Superior temporal gyrus (tissue), 1 donor: Measurements from ENCODE around the gene MUC20.
"Not testable (repeated sequence)": the region's sequence is repeated elsewhere in the genome, so short reads cannot be mapped to it uniquely, and the experiment has no call there.

ENCODE experiments used
- DNase-seq: peaks from one replicate; pipeline ENCODE4 v3.0.0-alpha.2; 2016; ENCODE audit errors: extremely low spot score

The MUC20 gene

DNA sequence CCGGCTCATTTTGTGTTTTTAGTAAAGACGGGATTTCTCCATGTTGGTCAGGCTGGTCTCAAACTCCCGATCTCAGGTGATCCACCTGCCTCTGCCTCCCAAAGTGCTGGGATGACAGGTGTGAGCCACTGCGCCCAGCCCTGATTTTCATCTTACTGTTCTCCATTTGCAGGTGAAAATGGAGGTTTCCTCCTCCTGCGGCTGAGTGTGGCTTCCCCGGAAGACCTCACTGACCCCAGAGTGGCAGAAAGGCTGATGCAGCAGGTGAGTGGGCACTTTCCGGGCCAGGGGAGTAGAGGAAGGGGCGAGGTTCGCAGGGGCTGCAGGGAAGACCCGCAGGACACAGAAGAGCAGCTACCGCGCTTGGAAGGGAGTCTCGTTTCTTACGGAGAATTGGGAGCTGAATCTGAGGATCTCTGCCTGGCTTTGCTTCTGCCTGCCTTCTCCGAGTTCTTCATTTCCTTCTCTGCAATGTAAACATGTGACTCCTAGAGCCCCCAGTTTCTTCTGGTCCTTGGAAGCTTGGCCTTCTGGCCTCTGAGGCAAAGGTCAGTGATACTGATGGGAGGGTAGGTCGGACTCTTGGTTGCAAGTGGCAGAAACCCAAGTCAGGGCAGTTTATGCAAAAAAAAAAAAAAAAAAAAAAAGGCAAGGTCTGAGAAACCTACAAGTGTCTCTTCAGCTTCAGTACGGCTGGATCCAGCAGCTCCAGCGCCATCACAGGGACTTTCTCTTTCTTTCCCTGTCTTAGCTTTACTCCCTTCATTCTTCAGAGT is 8.9 kb downstream of the MUC20 start:
- DNase-seq = no peak

DNA sequence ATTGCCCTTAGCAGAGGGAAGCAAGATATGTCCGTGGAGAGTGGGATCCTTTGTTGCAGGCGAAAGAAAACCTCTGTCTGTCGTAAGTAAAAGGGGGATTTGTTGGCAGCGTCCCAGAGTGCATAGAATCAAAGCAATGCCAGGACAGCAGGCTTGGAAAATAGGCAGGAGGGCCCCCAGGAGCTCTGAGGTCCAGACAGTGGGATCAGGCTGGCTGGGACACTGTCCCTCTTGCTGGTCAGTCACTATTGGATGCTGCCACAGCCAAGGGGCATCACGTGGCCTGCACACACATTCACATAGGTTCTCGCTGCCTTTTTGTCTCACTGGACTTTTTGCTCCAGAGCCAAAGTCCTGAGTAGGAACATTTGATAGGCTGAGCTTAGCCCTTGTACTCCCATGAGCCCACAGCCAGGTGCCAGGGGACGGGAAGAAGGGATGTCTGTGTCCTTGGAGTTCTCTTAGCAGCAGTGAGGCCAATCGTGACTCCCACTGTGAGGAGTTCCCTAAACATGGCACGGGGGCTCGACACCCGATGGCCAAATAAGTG is 10.7 kb downstream of the MUC20 start:
- DNase-seq = no peak

- no peak for DNase-seq
These were observed 12.2 kb downstream of the MUC20 start for GRCh38 chr3:195732940-195733339.

- no peak for DNase-seq
These were observed 14.4 kb downstream of the MUC20 start for GRCh38 chr3:195735036-195735695.

DNA sequence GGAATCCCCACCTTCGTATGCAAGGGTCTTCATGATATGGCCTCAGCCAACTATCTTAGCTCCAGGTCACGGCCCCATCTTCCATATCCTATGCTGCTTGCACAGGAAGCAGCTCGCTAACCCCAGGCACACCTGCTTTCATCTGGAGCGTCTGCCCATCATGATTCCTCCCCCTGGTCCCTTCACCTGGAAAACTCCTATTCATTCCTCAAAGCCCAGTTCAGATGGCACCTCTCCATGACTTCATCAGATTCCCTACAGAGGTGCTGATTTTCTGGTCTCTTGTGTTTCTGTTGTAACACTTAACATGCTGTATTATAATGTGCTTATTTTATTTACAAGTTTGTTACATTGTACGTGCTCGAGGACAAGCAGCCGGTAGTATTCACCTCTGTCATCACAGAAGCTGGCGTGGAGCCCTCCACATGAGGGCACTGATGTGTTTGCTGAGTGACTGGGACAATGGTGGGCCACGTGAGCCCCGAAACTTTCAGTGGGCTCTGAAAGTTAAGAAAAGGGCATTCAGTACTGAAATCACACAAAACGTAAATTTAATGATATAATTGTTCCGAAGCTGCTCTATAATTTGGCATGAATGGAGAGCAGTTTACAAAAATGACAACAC is 16.2 kb downstream of the MUC20 start:
- no peak for DNase-seq

DNA sequence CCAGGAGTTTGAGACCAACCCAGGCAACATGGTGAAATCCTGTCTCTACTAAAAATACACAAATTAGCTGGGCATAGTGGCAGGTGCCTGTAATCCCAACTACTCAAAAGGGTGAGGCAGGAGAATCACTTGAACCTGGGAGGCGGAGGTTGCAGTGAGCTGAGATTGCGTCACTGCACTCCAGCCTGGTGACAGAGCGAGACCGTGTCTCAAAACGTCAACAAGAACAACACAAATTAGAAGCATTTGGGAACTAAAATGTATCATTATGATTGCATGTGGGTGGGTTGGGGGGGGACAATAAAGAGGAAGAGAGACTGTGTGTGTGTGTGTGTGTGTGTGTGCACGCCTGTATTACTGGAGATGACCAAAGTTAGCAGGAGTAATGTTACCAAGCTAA is 17.0 kb downstream of the MUC20 start:
- DNase-seq = not testable (repeated sequence)

DNA sequence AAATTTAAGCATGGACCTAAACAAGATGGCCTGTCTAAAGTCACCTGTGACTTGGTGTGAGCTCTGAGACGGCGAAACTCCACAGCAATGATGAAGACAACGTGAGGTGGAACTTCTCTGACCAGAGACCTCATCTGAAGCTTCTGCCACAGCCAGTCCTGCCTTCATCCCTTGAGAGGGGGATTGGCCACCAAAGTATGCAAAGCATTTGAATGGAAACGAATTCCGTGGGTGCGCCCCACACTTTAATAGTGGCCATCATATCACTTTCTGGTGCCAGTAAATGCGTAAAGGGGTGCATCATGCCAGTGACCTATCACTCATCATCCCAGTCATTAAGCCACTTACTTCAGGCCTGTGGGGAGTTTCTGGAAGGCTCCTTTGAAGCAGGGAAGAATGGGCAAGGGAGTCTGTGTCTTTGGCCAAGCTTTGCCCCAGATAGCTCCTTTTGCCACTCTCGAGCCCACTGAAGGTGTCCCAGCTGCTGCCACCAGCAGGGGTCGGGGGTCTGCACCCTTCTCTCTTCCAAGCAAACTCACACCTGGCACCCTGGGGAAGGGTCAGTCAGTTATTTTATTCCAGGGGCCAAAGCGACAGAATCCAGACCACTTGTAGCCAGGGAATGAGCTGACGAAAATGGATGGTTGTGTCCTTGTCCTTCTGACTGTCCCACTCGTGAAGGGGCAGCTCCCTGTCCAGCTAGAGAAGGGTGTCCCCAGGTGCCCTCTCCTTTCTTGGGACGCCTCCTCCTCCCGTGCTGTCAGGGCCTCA is 17.7 kb downstream of the MUC20 start:
- no peak for DNase-seq

DNA sequence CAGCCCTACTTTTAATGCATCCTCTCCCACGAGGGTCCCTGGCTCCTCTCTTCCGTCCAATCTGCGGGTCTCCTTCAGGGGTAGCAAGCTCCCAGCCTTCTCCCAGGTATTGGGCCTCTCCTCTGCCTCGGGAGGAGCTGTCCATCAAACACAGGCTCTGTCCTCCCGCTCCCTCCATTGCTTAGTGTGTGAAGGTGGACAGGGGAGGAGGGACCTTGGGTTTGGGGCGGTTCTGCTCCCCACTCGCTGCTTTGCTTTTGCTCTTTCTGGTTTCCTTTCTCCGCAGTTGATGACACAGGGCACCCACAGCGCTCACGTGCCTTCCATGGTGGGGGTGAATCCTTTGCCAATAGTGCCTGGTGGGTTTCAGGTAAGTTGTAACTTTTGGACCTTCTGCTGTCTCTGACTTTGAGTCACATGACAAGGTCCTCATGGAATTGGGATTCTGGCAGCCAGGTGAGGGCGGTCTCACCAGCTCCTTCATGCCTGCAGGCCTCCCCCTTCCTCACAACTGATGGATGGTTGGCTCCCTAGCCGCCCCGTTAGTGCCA is 18.9 kb downstream of the MUC20 start:
- no peak for DNase-seq

DNA sequence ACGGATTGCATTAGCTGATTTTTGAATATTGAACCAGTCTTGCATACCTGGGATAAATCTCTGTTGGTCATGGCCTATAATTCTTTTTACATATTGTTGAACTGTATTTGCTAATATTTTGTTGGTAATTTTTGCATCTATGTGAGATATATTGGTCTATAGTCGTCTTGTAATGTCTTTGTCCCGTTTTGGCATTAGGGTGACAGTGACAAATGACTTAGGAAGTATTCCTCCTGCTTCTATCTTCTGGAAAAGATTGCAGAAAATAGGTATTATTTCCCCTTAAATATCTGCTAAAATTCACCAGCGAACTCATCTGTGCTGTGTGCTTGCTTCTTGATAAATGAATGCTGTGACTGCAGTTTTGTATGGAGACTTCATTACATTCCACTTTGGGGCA is 23.7 kb downstream of the MUC20 start:
- no peak for DNase-seq

- no peak for DNase-seq
These were observed 25.6 kb downstream of the MUC20 start for GRCh38 chr3:195746346-195746745.

DNA sequence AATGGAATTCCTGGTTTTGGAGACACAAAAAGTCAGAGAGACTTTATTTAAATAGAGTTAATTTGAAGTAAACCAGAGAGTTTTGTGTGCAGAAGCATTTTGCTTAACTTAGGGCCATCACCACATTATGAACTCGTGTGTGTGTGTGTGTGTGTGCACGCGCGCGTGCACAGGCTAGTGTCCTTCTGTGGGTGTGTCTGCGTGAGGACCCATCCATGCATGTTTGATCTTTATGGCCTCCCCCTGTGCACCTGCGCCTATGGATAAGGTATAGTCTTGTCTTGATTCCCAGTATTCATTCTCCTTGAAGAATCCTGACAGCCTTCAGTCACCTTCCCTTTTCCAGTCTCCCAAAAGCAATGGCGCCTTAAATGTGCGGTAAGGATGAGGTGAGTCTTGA is 26.0 kb downstream of the MUC20 start:
- no peak for DNase-seq

DNA sequence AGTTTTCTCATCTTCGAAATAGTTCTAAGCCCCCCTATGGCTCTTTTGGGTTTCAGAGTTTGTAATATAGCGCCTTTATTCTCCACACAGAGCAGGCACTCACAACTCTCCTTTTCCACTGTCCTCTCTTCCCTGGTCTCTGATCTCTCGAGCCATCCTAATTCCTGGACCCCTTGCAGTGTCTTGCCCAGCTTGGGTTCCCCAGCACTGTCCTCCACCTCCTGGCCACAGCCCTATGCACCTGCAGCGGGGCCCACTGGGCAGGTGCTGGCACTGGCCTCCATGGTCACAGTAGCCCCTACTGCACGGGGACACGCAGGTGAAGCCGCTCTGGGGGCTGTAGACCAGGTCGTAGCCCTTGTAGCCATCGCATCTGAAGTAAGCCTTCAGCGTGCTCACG is 27.9 kb downstream of the MUC20 start:
- DNase-seq = no peak

DNA sequence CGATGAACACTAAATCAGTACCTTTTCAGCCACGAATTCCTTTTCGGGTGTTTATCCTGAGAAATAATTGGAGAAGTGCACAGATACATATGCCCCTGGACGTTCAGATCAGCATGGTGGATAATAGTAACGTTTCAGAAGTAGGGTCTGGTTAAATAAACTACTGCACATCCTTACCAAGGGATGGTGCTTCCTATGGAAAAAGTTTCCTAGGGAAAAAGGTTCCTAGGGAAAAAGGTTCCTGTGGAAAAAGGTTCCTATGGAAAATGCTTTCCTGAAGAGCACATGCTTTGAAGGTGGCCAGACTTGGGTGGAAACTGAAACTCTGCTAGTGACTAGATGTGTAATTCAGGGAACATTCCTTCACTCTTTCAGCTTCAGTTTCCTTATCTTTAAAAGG is 28.3 kb downstream of the MUC20 start:
- not testable (repeated sequence) for DNase-seq

GRCh38 chr3:195750797-195751520 is 30.2 kb downstream of the MUC20 start:
- DNase-seq = no peak

GRCh38 chr3:195751560-195751959 is 30.8 kb downstream of the MUC20 start:
- no peak for DNase-seq

DNA sequence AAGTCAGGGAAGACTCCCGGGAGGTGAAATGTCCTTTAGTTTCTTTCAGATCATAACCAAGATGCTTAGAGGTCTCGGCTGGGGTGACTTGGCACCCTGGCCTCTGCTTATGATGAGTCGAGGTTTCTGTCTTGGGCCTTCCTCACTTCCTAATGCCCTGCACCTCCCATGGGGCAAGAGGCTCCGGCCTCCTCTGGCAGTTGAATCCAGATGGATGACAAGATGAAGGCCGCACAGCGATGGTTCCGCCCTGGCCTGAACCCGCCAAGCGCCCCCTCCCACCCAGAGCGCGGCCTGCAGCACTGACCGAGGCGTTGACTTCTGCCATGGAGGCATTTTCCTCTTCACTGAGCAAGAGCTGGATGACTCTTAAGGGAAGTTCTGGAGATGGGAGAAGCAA is 31.3 kb downstream of the MUC20 start:
- DNase-seq = no peak

- no peak for DNase-seq
These were observed 32.0 kb downstream of the MUC20 start for GRCh38 chr3:195752546-195753331.

DNA sequence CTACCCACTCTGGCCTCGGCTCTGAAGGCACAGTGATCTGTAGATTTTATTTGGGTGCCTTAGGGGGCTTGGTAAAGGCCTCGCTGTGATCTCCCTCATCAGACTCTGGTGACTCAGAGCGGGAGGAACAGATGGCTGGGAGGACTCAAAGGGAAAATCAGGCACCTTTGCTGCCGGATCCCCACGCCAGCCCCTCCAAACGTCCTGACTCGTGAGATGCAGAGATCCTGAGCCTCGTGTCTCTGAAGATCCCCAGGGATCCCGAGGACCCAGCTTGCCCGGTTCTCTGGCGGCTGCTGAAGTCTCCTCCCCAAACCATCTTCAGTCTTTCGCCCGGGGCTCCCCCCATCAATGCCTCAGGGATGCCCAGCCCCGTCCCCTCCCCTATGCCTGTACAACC is 32.8 kb downstream of the MUC20 start:
- no peak for DNase-seq

- no peak for DNase-seq
These were observed 33.4 kb downstream of the MUC20 start for GRCh38 chr3:195754141-195754540.

DNA sequence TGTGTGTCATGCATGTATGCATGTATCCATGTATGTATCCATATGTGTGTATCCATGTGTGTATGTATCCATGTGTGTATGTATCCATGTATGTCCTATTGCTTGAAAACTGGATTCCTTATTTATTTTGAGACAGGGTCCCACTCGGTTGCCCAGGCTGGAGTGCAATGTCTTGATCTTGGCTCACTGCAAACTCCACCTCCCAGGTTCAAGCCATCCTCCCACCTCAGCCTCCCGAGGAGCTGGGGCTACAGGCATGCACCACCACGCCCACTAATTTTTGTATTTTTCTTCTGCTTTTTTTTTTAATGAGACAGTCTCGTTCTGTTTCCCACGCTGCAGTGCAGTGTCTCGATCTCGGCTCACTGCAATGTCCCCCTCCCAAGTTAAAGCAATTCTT is 34.1 kb downstream of the MUC20 start:
- no peak for DNase-seq
